22Rv1 (cell line): ENCODE data around the gene TSEN34.
"Not testable (repeated sequence)": the region's sequence is repeated elsewhere in the genome, so short reads cannot be mapped to it uniquely, and the experiment has no call there.

Source experiments
- H3K27ac ChIP-seq: fragments of 450-650 bp; 2 replicates; pipeline ENCODE4 v1.5.1; 2017
- CTCF ChIP-seq: fragments of 450-650 bp; IDR thresholded peaks from 2 replicates; pipeline ENCODE4 v1.5.1; 2017; ENCODE audit warnings: mild to moderate bottlenecking
- ZFX ChIP-seq: fragments of 450-650 bp; IDR thresholded peaks from 2 replicates; pipeline ENCODE4 v1.6.1; 2017; ENCODE audit warnings: antibody characterized with exemption, borderline replicate concordance

Gene TSEN34

DNA sequence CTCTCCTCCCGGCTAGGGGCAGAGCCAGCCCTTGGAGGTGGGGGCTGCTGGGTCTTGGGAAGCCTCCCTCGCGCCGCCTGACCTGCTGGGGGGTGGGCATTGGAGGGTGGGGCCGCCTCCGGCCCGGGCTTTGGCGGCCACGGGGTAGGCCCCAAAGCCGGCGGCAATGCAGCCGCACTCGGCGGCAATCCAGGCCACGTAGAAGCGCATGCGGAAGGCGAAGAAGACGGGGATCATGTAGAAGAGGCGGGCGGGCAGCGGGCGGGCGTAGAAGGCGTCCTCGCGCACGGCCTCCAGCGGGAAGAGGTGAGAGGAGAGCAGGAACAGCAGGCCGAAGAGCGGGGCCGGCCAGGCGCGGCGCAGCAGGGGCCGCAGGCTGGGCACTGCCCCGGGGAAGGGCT, 10.4 kb upstream of the TSEN34 start:
- TF ChIP-seq CTCF: no peak
- TF ChIP-seq ZFX: no peak
- H3K27ac ChIP-seq: no peak overlapping the region

DNA sequence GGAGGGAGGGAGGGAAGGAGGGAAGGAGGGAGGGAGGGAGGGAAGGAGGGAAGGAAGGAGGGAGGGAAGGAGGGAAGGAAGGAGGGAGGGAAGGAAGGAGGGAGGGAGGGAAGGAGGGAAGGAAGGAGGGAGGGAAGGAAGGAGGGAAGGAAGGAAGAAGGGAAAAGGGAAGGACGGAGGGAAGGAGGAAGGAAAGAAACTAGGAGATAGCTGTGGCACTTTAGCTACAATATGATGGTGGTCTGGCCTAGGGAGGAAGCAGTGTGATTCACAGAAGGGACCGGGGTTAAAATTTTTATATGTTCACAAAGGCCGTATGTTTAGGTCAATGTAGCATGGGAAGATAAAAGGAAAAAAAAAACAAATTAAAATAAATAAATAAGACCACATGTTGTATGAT, 9.2 kb upstream of the TSEN34 start:
- H3K27ac ChIP-seq: not testable (repeated sequence)

DNA sequence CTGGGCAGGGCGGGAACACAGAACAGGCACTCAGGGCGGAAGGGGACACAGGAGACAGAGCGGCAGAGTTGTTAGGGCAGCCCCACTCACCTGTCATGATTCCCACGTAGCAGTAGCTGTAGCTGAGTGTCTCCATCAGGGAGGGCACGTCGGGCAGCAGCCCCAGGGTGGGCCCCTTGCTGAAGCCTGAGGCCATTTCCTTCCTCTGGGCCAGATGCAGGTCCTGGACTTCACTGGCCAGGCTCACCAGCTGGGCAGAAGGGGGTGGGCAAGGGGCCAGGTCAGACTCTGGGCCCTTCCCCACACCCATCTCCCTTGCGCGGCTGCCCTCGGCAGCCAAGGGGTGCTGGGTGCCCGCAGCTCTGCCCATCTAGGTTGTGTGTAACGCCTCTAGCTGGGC, 7.7 kb upstream of the TSEN34 start:
- TF ChIP-seq CTCF (no peak), ZFX (no peak)
- H3K27ac ChIP-seq: no peak overlapping the region

DNA sequence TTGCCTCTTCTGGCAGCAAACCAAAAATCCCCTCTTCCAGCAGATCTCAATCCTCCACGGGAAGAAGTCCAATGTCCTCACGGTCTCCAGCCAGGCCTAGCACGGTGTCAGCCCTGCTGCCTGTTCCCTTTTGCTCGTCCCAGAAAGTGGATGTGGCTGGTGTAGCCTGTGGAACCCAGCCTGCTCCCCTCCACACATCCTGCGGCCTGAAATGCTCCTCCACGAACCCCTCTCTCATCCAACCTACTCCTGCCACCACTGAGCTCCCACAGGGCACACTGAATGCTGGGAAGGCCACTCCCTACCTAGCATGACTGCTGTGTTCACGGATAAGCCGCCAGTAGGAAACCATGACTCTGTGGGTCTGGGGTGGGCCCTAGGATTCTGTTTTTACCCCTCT, 4.8 kb upstream of the TSEN34 start:
- no peak overlapping the region for H3K27ac ChIP-seq
- TF ChIP-seq ZFX (no peak), CTCF (no peak)

GRCh38 chr19:54186934-54187381, 4.2 kb upstream of the TSEN34 start:
- H3K27ac ChIP-seq: no peak overlapping the region; the same call in 1 of the 2 replicates
- no peak for TF ChIP-seq CTCF
- TF ChIP-seq ZFX: no peak

GRCh38 chr19:54188215-54188871, 2.8 kb upstream of the TSEN34 start:
- TF ChIP-seq CTCF: no peak
- no peak for TF ChIP-seq ZFX
- peak overlapping the region; percentile 96 for H3K27ac ChIP-seq

GRCh38 chr19:54189145-54189734, 1.9 kb upstream of the TSEN34 start, which contains the start of gene MBOAT7:
Gene MBOAT7 (minus strand): TSS chr19:54189580. CDS start chr19:54188508, 1,072 bp downstream.
- TF ChIP-seq ZFX (no peak), CTCF (peak; percentile 75)

More at GRCh38 chr19:54189145-54189734, 1.9 kb upstream of the TSEN34 start, which contains the start of gene MBOAT7:
- H3K27ac ChIP-seq: peak within 1 kb of the TSS; percentile 96
